ENCODE data around the gene PLB1. TPM values are rescaled to one million over a fixed set of nuclear protein-coding genes. Genes with fewer than 3 reads are reported as not detected.

PLB1 gene
- total RNA-seq, 2 donors from 2014 or later, result 19.2 to 29.6 TPM

DNA sequence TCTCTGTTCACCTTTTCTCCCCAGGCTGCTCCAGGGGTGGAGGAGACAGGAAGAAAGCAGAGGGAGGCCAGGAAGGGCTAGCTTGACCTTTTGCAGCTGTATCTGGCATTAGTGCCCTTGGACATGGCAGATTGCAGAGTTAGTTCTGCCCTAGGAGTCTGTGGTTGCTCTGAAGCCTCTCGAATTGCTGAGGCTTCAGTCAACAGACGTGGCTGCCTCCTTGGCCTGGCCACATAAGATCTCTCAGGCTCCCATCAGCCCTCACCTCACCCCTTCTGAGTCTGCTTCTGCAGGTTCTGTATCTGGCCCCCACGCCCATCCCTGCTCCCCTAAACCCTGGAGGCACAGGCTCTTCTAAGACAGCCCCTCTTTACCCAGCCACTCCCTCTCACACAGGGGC is 18.2 kb upstream of the PLB1 start:
- Histone ChIP-seq H3K27ac (no peak overlapping the region), H3K9me3 (no peaks in the 10 kb centered on the region), H3K36me3 (no peaks in the 10 kb centered on the region), H3K27me3 (replicated peaks; ENCODE audit: insufficient read depth) (no peaks in the 10 kb centered on the region), H3K4me1 (ENCODE audit: control insufficient read depth in 1 of 2, low read depth in 2 of 2) (no peaks in the 10 kb centered on the region), H3K4me3 (no peak overlapping the region)
- TF ChIP-seq, protein P1, sequence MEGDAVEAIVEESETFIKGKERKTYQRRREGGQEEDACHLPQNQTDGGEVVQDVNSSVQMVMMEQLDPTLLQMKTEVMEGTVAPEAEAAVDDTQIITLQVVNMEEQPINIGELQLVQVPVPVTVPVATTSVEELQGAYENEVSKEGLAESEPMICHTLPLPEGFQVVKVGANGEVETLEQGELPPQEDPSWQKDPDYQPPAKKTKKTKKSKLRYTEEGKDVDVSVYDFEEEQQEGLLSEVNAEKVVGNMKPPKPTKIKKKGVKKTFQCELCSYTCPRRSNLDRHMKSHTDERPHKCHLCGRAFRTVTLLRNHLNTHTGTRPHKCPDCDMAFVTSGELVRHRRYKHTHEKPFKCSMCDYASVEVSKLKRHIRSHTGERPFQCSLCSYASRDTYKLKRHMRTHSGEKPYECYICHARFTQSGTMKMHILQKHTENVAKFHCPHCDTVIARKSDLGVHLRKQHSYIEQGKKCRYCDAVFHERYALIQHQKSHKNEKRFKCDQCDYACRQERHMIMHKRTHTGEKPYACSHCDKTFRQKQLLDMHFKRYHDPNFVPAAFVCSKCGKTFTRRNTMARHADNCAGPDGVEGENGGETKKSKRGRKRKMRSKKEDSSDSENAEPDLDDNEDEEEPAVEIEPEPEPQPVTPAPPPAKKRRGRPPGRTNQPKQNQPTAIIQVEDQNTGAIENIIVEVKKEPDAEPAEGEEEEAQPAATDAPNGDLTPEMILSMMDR (IDR thresholded peaks at IDR 0.05), result no peak
- ATAC-seq (ENCODE audit: insufficient number of reproducible peaks, low FRiP score, low read depth), result no peak
- no peak for DNase-seq (ENCODE audit: low spot score)

DNA sequence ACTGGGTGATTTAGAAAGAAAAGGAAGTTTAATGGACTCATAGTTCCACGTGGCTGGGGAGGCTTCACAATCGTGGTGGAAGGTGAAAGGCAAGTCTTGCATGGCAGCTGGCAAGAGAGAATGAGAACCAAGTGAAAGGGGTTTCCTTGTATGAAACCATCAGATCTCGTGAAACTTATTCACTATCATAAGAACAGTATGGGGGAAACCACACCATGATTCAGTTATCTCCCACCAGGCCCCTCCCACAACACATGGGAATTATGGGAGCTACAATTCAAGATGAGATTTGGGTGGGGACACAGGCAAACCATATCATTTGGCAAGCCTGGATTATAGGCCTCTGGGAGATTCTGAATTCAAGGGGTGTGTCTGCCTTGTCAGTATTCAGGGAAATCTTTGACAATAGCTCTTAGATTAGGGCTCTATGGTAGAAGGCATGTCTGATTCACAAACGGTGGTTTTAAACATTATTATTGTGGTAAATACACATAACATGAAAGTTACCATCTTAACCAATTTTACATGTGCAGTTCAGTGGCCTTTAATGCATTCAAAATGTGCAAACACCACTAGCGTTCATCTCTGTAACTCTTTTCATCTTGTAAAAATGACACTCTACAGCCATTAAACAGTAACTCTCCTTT is 15.3 kb upstream of the PLB1 start:
- TF ChIP-seq, protein P1 (IDR thresholded peaks at IDR 0.05), result no peak
- ATAC-seq (ENCODE audit: insufficient number of reproducible peaks, low FRiP score, low read depth) (no peak), DNase-seq (ENCODE audit: low spot score) (no peak)
- Histone ChIP-seq H3K27ac (no peak overlapping the region), H3K4me3 (no peak overlapping the region), H3K9me3 (no peaks in the 10 kb centered on the region), H3K27me3 (replicated peaks; ENCODE audit: insufficient read depth) (no peaks in the 10 kb centered on the region), H3K36me3 (no peaks in the 10 kb centered on the region), H3K4me1 (ENCODE audit: control insufficient read depth in 1 of 2, low read depth in 2 of 2) (no peaks in the 10 kb centered on the region)

DNA sequence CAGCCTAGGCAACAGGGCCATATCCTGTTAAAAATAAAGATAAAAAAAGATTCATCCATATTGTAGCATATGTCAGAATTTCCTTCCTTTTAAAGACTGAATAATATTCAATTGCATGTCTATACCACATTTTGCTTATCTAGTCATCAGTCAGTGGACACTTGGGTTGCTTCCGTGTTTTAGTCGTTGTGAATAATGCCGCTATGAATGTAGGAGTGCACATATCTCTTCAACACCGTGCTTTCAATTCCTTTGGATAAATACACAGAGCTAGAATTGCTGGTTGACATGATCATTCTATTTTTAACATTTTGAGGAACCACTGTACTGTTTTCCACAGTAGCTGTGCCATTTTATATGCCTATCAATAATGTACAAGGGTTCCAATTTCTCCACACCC is 14.0 kb upstream of the PLB1 start:
- no peaks in the 10 kb centered on the region for H3K27me3 ChIP-seq (replicated peaks; ENCODE audit: insufficient read depth)
- no peak overlapping the region for H3K4me3 ChIP-seq
- no peaks in the 10 kb centered on the region for H3K4me1 ChIP-seq (ENCODE audit: control insufficient read depth in 1 of 2, low read depth in 2 of 2)
- H3K36me3 ChIP-seq, result no peaks in the 10 kb centered on the region
- TF ChIP-seq, protein P1 (IDR thresholded peaks at IDR 0.05), result no peak
- no peak for DNase-seq (ENCODE audit: low spot score)
- ATAC-seq (ENCODE audit: insufficient number of reproducible peaks, low FRiP score, low read depth), result no peak
- no peaks in the 10 kb centered on the region for H3K9me3 ChIP-seq
- H3K27ac ChIP-seq, result no peak overlapping the region

DNA sequence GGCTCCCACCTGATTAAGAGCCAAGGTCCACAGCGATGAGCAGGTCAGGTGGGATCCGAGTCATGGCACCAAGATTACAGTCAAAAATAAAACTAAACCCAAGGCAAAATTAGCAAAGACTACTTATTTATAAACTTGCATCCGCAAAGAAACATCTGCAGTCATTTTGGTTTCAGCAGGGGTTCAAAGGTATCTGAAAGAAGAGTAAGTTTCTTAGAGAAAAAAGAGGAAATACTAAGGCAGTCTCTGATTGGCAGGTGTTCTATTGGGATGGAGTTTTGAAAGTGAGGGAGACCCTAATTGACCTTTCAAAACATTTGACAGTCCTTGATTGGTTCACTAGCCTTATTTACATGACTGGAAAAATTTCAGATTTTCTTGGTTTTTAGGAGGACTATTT is 11.0 kb upstream of the PLB1 start:
- Histone ChIP-seq H3K4me3 (no peak overlapping the region), H3K27me3 (replicated peaks; ENCODE audit: insufficient read depth) (no peaks in the 10 kb centered on the region), H3K4me1 (ENCODE audit: control insufficient read depth in 1 of 2, low read depth in 2 of 2) (no peaks in the 10 kb centered on the region), H3K27ac (no peak overlapping the region), H3K36me3 (no peaks in the 10 kb centered on the region), H3K9me3 (no peaks in the 10 kb centered on the region)
- DNase-seq (ENCODE audit: low spot score) (no peak), ATAC-seq (ENCODE audit: insufficient number of reproducible peaks, low FRiP score, low read depth) (no peak)
- TF ChIP-seq, protein P1 (IDR thresholded peaks at IDR 0.05), result no peak

DNA sequence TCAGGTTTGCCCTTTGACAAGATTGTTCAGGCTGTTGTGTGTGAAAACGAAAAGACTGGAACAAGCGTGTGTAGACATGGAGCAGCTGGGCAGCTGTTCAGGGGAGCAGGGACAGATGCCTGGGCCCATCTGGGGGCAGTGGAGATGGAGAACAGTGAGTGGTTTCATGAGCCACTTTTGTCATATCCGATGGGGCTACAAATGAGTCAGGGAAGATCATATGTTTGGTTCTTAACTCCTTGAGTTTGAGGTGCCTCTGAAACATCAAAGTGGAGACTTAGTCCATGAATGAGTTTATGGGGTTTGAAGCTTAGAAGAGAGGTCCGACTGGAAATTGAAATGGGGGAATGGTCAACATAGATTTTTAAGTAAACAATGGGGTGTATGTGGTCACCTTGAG is 9.3 kb upstream of the PLB1 start:
- no peaks in the 10 kb centered on the region for H3K36me3 ChIP-seq
- TF ChIP-seq, protein P1 (IDR thresholded peaks at IDR 0.05), result no peak
- no peak overlapping the region for H3K4me3 ChIP-seq
- H3K27me3 ChIP-seq (replicated peaks; ENCODE audit: insufficient read depth), result no peaks in the 10 kb centered on the region
- no peaks in the 10 kb centered on the region for H3K9me3 ChIP-seq
- ATAC-seq (ENCODE audit: insufficient number of reproducible peaks, low FRiP score, low read depth) (no peak), DNase-seq (ENCODE audit: low spot score) (no peak)
- no peaks in the 10 kb centered on the region for H3K4me1 ChIP-seq (ENCODE audit: control insufficient read depth in 1 of 2, low read depth in 2 of 2)
- H3K27ac ChIP-seq, result no peak overlapping the region

Data from thoracic aorta (tissue), 2 donors.